ENCODE data around the gene ZDHHC7. TPM values are rescaled to one million over a fixed set of nuclear protein-coding genes. Genes with fewer than 3 reads are reported as not detected.

The ZDHHC7 gene
- total and polyA plus RNA-seq, 9 of the 15 experiments (the other 6 are each of a cell fraction or from before 2014, with no cell fraction given), result 1.7 to 49.7 (median 37.4) TPM

DNA sequence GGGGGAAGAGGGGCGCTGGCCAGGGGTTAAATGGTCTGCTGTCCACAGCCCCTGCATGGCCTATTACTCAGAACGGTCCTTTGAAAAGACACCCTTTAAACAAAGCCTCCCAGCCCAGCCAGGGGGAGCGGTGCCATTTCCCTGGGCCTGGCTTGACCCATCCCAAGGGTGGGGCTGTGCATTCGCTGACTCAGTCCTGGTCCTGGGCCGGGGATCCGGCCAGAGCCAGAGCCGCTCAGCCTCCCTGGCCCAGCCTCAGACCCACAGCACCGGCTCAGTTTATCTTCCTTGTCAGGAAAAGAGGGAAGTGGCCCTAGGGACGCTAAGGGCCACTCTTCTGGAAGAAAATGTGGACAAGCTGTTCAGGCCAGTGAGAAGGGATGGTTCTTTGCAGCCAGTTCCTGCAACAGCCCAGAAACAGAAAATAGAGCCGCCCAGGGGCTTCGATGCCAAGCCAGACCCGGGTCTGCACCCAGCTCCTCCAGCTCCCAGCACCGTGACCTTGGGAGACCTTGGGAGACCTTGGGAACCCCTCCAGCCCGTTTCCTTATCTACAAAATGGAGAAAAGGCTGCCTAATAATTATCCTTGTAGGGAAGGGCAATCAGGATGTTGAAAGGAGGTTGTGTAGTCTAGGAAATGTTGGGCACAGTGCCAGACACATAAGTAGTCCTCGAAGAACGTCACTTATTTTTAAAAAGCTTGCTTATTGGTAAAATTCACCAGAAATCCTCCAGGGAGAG is 82.5 kb downstream of the ZDHHC7 start (continued):
- TF ChIP-seq, protein P1, sequence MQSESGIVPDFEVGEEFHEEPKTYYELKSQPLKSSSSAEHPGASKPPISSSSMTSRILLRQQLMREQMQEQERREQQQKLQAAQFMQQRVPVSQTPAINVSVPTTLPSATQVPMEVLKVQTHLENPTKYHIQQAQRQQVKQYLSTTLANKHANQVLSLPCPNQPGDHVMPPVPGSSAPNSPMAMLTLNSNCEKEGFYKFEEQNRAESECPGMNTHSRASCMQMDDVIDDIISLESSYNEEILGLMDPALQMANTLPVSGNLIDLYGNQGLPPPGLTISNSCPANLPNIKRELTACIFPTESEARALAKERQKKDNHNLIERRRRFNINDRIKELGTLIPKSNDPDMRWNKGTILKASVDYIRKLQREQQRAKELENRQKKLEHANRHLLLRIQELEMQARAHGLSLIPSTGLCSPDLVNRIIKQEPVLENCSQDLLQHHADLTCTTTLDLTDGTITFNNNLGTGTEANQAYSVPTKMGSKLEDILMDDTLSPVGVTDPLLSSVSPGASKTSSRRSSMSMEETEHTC (IDR thresholded peaks at IDR 0.05), result no peak
- TF ChIP-seq, protein P2, sequence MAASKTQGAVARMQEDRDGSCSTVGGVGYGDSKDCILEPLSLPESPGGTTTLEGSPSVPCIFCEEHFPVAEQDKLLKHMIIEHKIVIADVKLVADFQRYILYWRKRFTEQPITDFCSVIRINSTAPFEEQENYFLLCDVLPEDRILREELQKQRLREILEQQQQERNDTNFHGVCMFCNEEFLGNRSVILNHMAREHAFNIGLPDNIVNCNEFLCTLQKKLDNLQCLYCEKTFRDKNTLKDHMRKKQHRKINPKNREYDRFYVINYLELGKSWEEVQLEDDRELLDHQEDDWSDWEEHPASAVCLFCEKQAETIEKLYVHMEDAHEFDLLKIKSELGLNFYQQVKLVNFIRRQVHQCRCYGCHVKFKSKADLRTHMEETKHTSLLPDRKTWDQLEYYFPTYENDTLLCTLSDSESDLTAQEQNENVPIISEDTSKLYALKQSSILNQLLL (CRISPR knock-in tag; IDR thresholded peaks at IDR 0.05; ENCODE audit: borderline replicate concordance), result no peak
- TF ChIP-seq JUNB (CRISPR knock-in tag; conservative IDR thresholded peaks at IDR 0.05), result no peak

All from K562 (cell line).